ENCODE measurements around the gene CTBS. TPM values are rescaled to one million over a fixed set of nuclear protein-coding genes. Genes with fewer than 3 reads are reported as not detected.

Gene CTBS
- total RNA-seq, 1 donor = 23.0 TPM

- no peak overlapping the region for H3K4me3 ChIP-seq (ENCODE audit: low read depth, low read length)
- no peak for TF ChIP-seq CTCF (IDR thresholded peaks at IDR 0.05; ENCODE audit: insufficient read depth, low read length)
- DNase-seq (ENCODE audit: low read depth) = no peak
Observed at GRCh38 chr1:84541679-84542078, 32.6 kb downstream of the CTBS start.

- TF ChIP-seq CTCF (IDR thresholded peaks at IDR 0.05; ENCODE audit: insufficient read depth, low read length) = no peak
- H3K4me3 ChIP-seq (ENCODE audit: low read depth, low read length) = no peak overlapping the region
- peak; percentile 13 for DNase-seq (ENCODE audit: low read depth)
Observed at GRCh38 chr1:84540759-84541158, 33.5 kb downstream of the CTBS start.

GRCh38 chr1:84539972-84540371 is 34.3 kb downstream of the CTBS start:
- no peak overlapping the region for H3K4me3 ChIP-seq (ENCODE audit: low read depth, low read length)
- no peak for TF ChIP-seq CTCF (IDR thresholded peaks at IDR 0.05; ENCODE audit: insufficient read depth, low read length)
- DNase-seq (ENCODE audit: low read depth) = peak; percentile 33

GRCh38 chr1:84538599-84538998 is 35.6 kb downstream of the CTBS start:
- no peak for DNase-seq (ENCODE audit: low read depth)
- TF ChIP-seq CTCF (IDR thresholded peaks at IDR 0.05; ENCODE audit: insufficient read depth, low read length) = no peak

GRCh38 chr1:84525779-84526178 is 48.5 kb downstream of the CTBS start:
- DNase-seq (ENCODE audit: low read depth) = no peak
- TF ChIP-seq CTCF (IDR thresholded peaks at IDR 0.05; ENCODE audit: insufficient read depth, low read length) = no peak
- no peak overlapping the region for H3K4me3 ChIP-seq (ENCODE audit: low read depth, low read length)

More at GRCh38 chr1:84538599-84538998, 35.6 kb downstream of the CTBS start:
- no peak overlapping the region for H3K4me3 ChIP-seq (ENCODE audit: low read depth, low read length)

- no peak overlapping the region for H3K4me3 ChIP-seq (ENCODE audit: low read depth, low read length)
- no peak for TF ChIP-seq CTCF (IDR thresholded peaks at IDR 0.05; ENCODE audit: insufficient read depth, low read length)
- peak; percentile 23 for DNase-seq (ENCODE audit: low read depth)
Observed at GRCh38 chr1:84524590-84524989, 49.6 kb downstream of the CTBS start.

GRCh38 chr1:84510668-84511067 is 63.6 kb downstream of the CTBS start:
- DNase-seq (ENCODE audit: low read depth) = no peak
- no peak overlapping the region for H3K4me3 ChIP-seq (ENCODE audit: low read depth, low read length)
- no peak for TF ChIP-seq CTCF (IDR thresholded peaks at IDR 0.05; ENCODE audit: insufficient read depth, low read length)

All from fibroblast of the aortic adventitia (primary cell).